Uterus (tissue), 2 donors: ENCODE data around the gene FANCL.

ENCODE experiments used
- POLR2A ChIP-seq, 2 donors: fragments of 450-650 bp; IDR thresholded peaks; one replicate each; pipeline ENCODE4 v1.6.1; 2016; ENCODE audit warnings: antibody characterized with exemption in 2 of 2, mild to moderate bottlenecking in 1 of 2, moderate library complexity in 1 of 2
- TF ChIP-seq, protein P1 (sequence below), 4 experiments: fragments of 200-600 bp in 2 of 4; fragments of 450-650 bp in 2 of 4; sonication (generic) in 2 of 4; IDR thresholded peaks; one replicate each; pipeline ENCODE4 v1.5.1; 2016 to 2019; ENCODE audit warnings: antibody characterized with exemption in 4 of 4, mild to moderate bottlenecking in 2 of 4, moderate library complexity in 1 of 4

DNA sequence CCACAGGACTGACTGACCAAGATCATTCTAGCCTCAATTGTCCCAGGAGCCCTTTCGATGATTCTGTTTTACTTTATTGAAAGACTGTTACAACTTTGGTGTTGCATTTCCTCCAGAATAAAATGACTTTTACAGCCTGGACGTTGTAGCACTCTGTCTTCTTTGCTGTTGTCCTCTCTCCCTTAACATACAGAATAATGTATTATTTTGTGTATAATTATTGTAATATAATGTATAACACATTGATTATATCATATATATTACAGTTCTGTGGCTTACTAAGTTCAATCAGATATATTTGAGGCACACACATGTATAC, 380 bp upstream of the FANCL start:
- TF ChIP-seq, protein P1, sequence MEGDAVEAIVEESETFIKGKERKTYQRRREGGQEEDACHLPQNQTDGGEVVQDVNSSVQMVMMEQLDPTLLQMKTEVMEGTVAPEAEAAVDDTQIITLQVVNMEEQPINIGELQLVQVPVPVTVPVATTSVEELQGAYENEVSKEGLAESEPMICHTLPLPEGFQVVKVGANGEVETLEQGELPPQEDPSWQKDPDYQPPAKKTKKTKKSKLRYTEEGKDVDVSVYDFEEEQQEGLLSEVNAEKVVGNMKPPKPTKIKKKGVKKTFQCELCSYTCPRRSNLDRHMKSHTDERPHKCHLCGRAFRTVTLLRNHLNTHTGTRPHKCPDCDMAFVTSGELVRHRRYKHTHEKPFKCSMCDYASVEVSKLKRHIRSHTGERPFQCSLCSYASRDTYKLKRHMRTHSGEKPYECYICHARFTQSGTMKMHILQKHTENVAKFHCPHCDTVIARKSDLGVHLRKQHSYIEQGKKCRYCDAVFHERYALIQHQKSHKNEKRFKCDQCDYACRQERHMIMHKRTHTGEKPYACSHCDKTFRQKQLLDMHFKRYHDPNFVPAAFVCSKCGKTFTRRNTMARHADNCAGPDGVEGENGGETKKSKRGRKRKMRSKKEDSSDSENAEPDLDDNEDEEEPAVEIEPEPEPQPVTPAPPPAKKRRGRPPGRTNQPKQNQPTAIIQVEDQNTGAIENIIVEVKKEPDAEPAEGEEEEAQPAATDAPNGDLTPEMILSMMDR (IDR thresholded peaks at IDR 0.05) = no peak
- no peak for TF ChIP-seq POLR2A (IDR thresholded peaks at IDR 0.05)
